ENCODE measurements around the gene LRRC7.

Gene LRRC7

DNA sequence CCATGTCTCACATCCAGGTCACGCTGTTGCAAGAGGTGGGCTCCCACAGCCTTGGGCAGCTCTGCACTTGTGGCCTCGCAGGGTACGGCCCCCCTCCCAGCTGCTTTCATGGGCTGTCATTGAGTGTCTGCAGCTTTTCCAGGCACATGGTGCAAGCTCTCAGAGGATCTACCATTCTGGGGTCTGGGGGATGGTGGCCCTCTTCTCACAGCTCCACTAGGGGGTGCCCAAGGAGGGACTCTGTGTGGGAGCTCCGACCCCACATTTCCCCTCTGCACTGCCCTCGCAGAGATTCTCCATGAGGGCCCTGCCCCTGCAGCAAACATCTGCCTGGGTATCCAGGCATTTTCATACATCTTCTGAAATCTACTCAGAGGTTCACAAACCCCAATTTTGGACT, 219.4 kb downstream of the LRRC7 start:
- no peak for DNase-seq (ENCODE audit: extremely low read depth, low read depth)
- TF ChIP-seq CTCF (IDR thresholded peaks at IDR 0.05; ENCODE audit: low read depth, low read length): no peak

DNA sequence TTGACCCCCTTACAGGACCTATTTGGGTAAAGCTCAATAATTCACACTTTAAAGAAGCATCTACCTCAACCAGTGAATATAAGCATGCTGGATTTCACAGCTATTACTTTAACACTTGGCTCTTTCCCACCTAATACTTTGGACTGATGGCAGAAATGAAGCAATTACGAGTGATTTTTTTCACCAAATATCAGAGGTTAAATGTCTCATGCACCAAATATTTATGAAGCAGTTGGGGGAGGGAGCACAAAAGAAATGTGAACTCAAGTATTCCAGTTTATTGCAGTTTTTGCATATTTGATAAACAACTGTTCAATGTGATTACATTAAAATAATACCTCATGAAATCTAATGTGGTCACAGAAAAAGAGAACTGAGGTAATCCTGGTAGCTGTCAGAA, 223.6 kb downstream of the LRRC7 start:
- no peak for DNase-seq (ENCODE audit: extremely low read depth, low read depth)
- TF ChIP-seq CTCF (IDR thresholded peaks at IDR 0.05; ENCODE audit: low read depth, low read length): no peak

GRCh38 chr1:69794831-69795230, 227.1 kb downstream of the LRRC7 start:
- no peak for DNase-seq (ENCODE audit: extremely low read depth, low read depth)
- TF ChIP-seq CTCF (IDR thresholded peaks at IDR 0.05; ENCODE audit: low read depth, low read length): no peak

- TF ChIP-seq CTCF (IDR thresholded peaks at IDR 0.05; ENCODE audit: low read depth, low read length): no peak
- DNase-seq (ENCODE audit: extremely low read depth, low read depth): no peak
These were observed 247.2 kb downstream of the LRRC7 start for GRCh38 chr1:69814926-69815325.

GRCh38 chr1:69824932-69825331, 257.2 kb downstream of the LRRC7 start:
- DNase-seq (ENCODE audit: extremely low read depth, low read depth): no peak

GRCh38 chr1:69827732-69828131, 260.0 kb downstream of the LRRC7 start:
- no peak for DNase-seq (ENCODE audit: extremely low read depth, low read depth)
- no peak for TF ChIP-seq CTCF (IDR thresholded peaks at IDR 0.05; ENCODE audit: low read depth, low read length)

More at GRCh38 chr1:69824932-69825331, 257.2 kb downstream of the LRRC7 start:
- no peak for TF ChIP-seq CTCF (IDR thresholded peaks at IDR 0.05; ENCODE audit: low read depth, low read length)

DNA sequence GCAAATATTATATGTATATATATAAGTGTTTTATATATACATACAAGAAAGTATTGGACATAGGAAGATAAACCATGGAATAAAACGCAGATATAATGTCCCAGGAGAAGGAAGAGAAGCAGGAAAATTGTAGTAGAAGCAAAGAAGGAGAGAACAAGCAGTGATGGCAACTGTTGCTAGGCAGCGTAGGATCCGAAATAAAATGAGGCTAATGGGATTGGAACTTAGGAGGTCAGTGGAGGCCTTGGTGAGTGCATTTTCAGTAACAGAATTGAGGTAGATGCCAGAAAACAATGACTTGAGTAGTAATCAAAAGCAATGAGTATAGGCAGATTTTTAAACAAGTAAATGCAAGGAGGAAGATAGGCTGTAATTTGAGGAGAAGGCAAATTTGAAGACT, 265.8 kb downstream of the LRRC7 start:
- no peak for TF ChIP-seq CTCF (IDR thresholded peaks at IDR 0.05; ENCODE audit: low read depth, low read length)
- no peak for DNase-seq (ENCODE audit: extremely low read depth, low read depth)

Measured in AG09319 (cell line).